GM18907 (cell line): ENCODE results near the gene KATNA1.

Experiments
- ATAC-seq: cut with Tn5 transposase; IDR thresholded peaks from one replicate; pipeline ENCODE4 v1.9.1; 2021; ENCODE audit warnings: mild to moderate bottlenecking, moderate library complexity; ENCODE audit not compliant: unreplicated experiment

KATNA1 gene

DNA sequence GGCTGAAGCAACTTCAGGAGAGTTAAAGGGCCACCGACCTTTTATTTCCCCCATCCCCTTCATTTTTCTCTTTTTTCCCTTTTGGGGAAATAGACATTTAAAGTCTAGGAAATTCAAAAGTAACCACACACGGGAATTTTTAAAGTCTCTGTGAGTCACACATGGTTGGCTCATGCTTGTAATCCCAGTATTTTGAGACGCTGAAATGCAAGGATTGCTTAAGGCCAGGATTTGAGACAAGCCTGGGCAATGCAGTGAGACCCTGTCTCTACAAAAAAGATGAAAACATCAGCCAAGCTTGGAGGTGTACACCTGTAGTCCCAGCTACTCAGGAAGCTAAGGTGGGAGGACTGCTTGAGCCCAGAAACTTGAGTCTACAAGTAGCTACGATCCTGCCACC is 34.2 kb downstream of the KATNA1 start:
- ATAC-seq: no peak

GRCh38 chr6:149608381-149608982 is 40.0 kb downstream of the KATNA1 start:
- peak; percentile 60 for ATAC-seq

DNA sequence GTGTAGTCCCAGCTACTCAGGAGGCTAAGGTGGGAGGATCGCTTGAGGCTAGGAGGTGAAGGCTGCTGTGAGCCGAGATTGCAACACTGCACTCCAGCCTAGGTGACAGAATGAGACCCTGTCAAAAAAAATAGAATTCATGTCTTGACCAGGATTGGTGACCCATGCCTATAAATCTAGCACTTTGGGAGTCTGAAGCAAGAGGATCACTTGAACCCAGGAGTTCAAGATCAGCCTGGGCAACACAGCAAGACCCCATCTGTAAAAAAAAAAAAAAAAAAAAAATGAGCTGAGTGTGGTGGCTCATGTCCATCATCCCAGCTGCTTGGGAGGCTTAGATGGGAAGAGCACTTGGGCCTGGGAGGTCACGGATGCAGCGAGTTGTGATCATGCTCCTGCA is 48.0 kb downstream of the KATNA1 start:
- no peak for ATAC-seq

- no peak for ATAC-seq
Measured at GRCh38 chr6:149593408-149593807, 55.1 kb downstream of the KATNA1 start.

GRCh38 chr6:149592983-149593382 is 55.5 kb downstream of the KATNA1 start:
- ATAC-seq: no peak

DNA sequence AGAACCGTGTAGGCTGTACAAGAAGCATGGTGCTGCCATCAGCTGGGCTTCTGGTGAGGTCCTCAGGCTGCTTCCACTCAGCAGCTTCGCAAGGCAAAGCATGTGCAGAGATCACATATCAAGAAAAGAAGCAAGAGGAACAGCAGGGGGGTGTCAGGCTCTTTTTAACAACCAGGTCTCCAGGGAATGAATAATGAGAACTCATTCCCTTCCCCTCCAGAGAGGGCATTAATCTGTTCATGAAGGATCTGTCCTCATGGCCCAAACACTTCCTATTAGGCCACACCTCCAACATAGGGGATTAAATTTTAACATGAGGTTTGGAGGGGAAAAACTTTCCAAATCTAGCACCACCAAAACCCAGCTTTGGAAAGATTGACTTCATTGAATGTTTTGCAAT is 62.4 kb downstream of the KATNA1 start:
- no peak for ATAC-seq

DNA sequence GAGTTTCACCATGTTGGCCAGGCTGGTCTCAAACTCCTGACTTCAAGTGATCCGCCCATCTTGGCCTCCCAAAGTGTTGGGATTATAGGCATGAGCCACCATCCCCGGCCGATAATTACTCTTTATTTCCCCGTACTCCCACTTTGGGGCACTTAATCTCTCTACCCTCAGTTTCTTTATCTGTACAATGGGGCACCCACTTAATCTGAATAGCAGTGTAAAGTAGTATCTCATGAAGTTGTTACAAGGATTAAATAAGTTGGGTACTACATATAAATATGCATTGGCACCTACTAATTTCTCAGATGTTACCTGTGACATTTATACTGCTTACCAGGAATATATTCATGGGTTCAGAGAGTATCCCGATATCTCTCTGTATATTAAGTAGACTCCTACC is 67.2 kb downstream of the KATNA1 start:
- ATAC-seq: no peak

DNA sequence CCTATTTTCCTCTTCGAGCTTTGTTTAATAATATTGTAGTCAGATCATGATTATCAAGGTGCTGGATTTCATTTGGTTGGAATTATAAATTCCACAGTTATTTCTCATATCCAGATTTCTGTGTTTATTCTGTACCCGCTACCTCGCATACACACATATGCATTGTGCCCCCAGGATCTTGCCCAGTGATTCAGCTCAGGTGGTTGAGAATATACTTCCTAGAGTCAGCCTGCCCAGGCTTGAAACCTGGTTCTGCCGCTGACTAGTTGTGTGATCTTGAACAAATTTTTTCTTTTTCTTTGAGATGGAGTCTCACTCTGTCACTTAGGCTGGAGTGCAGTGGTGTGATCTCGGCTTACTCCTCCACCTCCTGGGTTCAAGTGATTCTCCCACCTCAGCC is 67.6 kb downstream of the KATNA1 start:
- ATAC-seq: no peak

GRCh38 chr6:149567945-149568585 is 80.4 kb downstream of the KATNA1 start:
- no peak for ATAC-seq

GRCh38 chr6:149567194-149567586 is 81.3 kb downstream of the KATNA1 start:
- ATAC-seq: no peak

GRCh38 chr6:149566410-149567193 is 81.9 kb downstream of the KATNA1 start:
- ATAC-seq: peak; percentile 29

DNA sequence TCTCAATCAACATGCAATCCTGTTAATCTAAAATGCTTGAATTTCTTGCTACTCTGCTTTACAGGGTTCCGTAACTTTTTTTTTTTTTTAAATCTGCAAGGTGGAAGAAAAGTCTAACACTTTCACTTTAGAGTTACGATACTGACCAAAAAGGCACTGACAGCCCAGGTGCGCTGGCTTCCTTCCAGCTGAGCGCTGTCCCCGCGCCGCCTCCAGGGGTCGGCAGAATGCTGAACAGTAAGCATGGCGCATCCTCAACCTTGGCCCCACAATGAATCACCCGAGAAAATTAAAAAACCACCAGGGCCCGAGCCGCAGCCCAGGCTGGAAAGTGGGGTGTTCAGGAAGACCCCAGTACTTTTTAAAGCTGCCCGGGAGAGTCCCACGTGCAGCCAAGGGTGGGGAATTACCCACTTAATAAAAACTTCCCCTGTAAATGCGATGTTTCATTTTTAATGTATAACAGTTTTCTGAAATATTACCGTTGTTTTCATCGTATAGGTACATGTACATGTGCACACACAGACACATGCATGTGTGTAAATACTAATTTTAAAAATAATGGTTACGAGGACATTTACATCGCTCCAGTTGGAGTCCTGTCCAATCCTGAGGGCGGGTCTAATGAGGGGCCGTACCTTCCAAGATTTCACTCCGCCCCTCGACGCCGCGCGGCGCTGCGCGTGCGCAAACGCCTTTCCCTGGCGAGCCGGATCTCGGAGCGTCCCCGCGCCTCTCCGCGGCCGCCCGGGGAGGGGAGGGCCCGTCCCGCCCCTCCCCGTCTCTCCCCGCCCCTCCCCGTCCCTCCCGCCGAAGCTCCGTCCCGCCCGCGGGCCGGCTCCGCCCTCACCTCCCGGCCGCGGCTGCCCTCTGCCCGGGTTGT is 82.7 kb downstream of the KATNA1 start, which contains the start of gene GINM1:
GINM1 (plus strand) TSS at position 849 of the 883 bp plus-strand sequence. CDS start 40 bp downstream, outside the sequence.
- peak; percentile 86 for ATAC-seq

- ATAC-seq: no peak
Measured at GRCh38 chr6:149563928-149564325, 84.6 kb downstream of the KATNA1 start.

GRCh38 chr6:149563203-149563927 is 85.1 kb downstream of the KATNA1 start:
- no peak for ATAC-seq

- peak; percentile 36 for ATAC-seq
Measured at GRCh38 chr6:149560736-149561135, 87.8 kb downstream of the KATNA1 start.

DNA sequence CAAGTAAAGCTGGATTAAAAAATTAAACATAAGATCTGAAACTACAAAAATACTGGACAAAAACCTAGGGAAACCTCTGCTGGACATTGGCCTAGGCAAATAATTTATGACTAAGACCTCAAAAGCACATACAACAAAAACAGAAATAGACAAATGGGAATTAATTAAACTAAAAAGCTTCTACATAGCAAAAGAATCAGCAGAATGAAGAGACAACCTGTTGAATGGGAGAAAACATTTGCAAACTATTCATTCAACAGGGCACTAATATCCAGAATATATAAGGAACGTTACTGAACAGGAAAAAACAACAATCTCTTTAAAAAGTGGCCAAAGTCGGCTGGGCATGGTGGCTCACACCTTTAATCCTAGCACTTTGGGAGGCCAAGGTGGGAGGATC is 89.1 kb downstream of the KATNA1 start:
- no peak for ATAC-seq

GRCh38 chr6:149558029-149558428 is 90.5 kb downstream of the KATNA1 start:
- ATAC-seq: no peak

DNA sequence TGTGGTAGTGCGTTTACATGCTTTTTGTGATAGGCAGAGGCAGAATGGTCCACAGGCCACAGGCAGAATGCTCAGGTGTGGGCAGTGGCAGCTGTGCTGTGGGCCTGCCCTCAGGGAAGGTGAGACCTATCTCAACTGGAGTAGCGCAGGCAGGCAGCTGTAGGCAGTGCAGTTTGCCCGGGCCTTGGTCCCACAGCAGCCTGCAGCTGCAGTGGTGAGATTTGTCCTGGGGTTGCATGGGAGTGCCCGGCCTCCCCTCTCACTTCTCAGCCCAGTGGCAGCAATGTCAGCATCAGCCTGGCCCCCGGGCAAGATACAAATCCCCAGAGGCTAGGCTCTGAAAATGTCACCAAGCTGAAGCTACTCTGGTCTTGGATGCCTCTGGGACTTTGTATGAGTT is 96.6 kb downstream of the KATNA1 start:
- ATAC-seq: no peak

GRCh38 chr6:149545754-149546471 is 102.6 kb downstream of the KATNA1 start, which contains the start of gene PPIL4:
TSS of gene PPIL4 (minus strand) at chr6:149546043. CDS start at chr6:149546005, 38 bp downstream.
- peak; percentile 90 for ATAC-seq
